ENCODE measurements around the gene MAS1L. TPM values are rescaled to one million over a fixed set of nuclear protein-coding genes. Genes with fewer than 3 reads are reported as not detected.

Gene MAS1L
- total and polyA plus RNA-seq, 4 donors, result not detected

GRCh38 chr6:29524044-29524443 is 36.3 kb upstream of the MAS1L start:
- peaks cover 0 to 15% (median 4%) of the 10 kb centered on the region in 4 donors for H3K4me1 ChIP-seq (ENCODE audit: control insufficient read depth in 4 of 4, insufficient read depth in 4 of 4, low read length in 3 of 4)
- no peak for TF ChIP-seq FOXA2 (IDR thresholded peaks at IDR 0.05)
- TF ChIP-seq HNF4A (conservative IDR thresholded peaks at IDR 0.05), result no peak
- no peak for TF ChIP-seq RAD21 (IDR thresholded peaks at IDR 0.05)
- no peak for TF ChIP-seq JUND (IDR thresholded peaks at IDR 0.05)
- TF ChIP-seq RXRA (IDR thresholded peaks at IDR 0.05), result no peak
- TF ChIP-seq EGR1 (IDR thresholded peaks at IDR 0.05; ENCODE audit: low read depth in 2 of 2), result no peak
- no peaks in the 10 kb centered on the region for H3K36me3 ChIP-seq (ENCODE audit: control insufficient read depth in 4 of 4, insufficient read depth in 3 of 4, low read depth in 1 of 4, low read length in 3 of 4)
- 41% methylated on average over 2 of the region's 2 CpGs for WGBS
- DNase-seq (ENCODE audit: low spot score), result no peak
- H3K9me3 ChIP-seq (ENCODE audit: control insufficient read depth in 4 of 4, low read length in 3 of 4), result no peaks in the 10 kb centered on the region
- H3K9ac ChIP-seq (ENCODE audit: low read depth in 1 of 2, low read length in 2 of 2), result no peak overlapping the region
- no peak overlapping the region for H3K27ac ChIP-seq (ENCODE audit: low read depth in 1 of 2, low read length in 2 of 2)
- H3K4me3 ChIP-seq (ENCODE audit: low read depth in 1 of 3, low read length in 3 of 3), result no peak overlapping the region
- H3K27me3 ChIP-seq (ENCODE audit: control insufficient read depth in 4 of 4, insufficient read depth in 4 of 4, low read length in 3 of 4), result no peaks in the 10 kb centered on the region

GRCh38 chr6:29522227-29522626 is 34.5 kb upstream of the MAS1L start:
- Histone ChIP-seq H3K27me3 (ENCODE audit: control insufficient read depth in 4 of 4, insufficient read depth in 4 of 4, low read length in 3 of 4) (no peaks in the 10 kb centered on the region), H3K9me3 (ENCODE audit: control insufficient read depth in 4 of 4, low read length in 3 of 4) (no peaks in the 10 kb centered on the region), H3K36me3 (ENCODE audit: control insufficient read depth in 4 of 4, insufficient read depth in 3 of 4, low read depth in 1 of 4, low read length in 3 of 4) (no peaks in the 10 kb centered on the region), H3K4me3 (ENCODE audit: low read depth in 1 of 3, low read length in 3 of 3) (no peak overlapping the region), H3K4me1 (ENCODE audit: control insufficient read depth in 4 of 4, insufficient read depth in 4 of 4, low read length in 3 of 4) (peaks cover 0 to 8% (median 4%) of the 10 kb centered on the region in 4 donors), H3K9ac (ENCODE audit: low read depth in 1 of 2, low read length in 2 of 2) (no peak overlapping the region), H3K27ac (ENCODE audit: low read depth in 1 of 2, low read length in 2 of 2) (no peak overlapping the region)
- no peak for DNase-seq (ENCODE audit: low spot score)
- 65% methylated on average over 2 of the region's 2 CpGs for WGBS
- TF ChIP-seq RXRA (IDR thresholded peaks at IDR 0.05) (no peak), HNF4G (IDR thresholded peaks at IDR 0.05) (no peak), RAD21 (IDR thresholded peaks at IDR 0.05) (no peak), ATF3 (IDR thresholded peaks at IDR 0.05) (no peak), FOXA2 (IDR thresholded peaks at IDR 0.05) (no peak), YY1 (IDR thresholded peaks at IDR 0.05) (no peak), EGR1 (IDR thresholded peaks at IDR 0.05; ENCODE audit: low read depth in 2 of 2) (no peak), CTCF (IDR thresholded peaks at IDR 0.05; ENCODE audit: low read depth, low read length, missing input control) (no peak), NR2F2 (IDR thresholded peaks at IDR 0.05) (no peak), FOXA1 (IDR thresholded peaks at IDR 0.05) (no peak), MAX (IDR thresholded peaks at IDR 0.05) (no peak)

GRCh38 chr6:29521006-29521680 is 33.4 kb upstream of the MAS1L start:
- TF ChIP-seq FOXA1 (IDR thresholded peaks at IDR 0.05) (no peak), HNF4A (conservative IDR thresholded peaks at IDR 0.05) (no peak), MAX (IDR thresholded peaks at IDR 0.05) (no peak), FOXA2 (IDR thresholded peaks at IDR 0.05) (no peak), RXRA (IDR thresholded peaks at IDR 0.05) (no peak), TAF1 (conservative IDR thresholded peaks at IDR 0.05) (no peak), ATF3 (IDR thresholded peaks at IDR 0.05) (no peak), CTCF (IDR thresholded peaks at IDR 0.05; ENCODE audit: low read depth, low read length, missing input control) (no peak), SP1 (IDR thresholded peaks at IDR 0.05) (no peak), JUND (IDR thresholded peaks at IDR 0.05) (no peak), NR2F2 (IDR thresholded peaks at IDR 0.05) (no peak), YY1 (IDR thresholded peaks at IDR 0.05) (no peak), RAD21 (IDR thresholded peaks at IDR 0.05) (no peak)
- no peaks in the 10 kb centered on the region for H3K27me3 ChIP-seq (ENCODE audit: control insufficient read depth in 4 of 4, insufficient read depth in 4 of 4, low read length in 3 of 4)
- H3K27ac ChIP-seq (ENCODE audit: low read depth in 1 of 2, low read length in 2 of 2), result no peak overlapping the region
- 64% methylated on average over 8 of the region's 8 CpGs for WGBS
- no peak overlapping the region for H3K9ac ChIP-seq (ENCODE audit: low read depth in 1 of 2, low read length in 2 of 2)
- H3K9me3 ChIP-seq (ENCODE audit: control insufficient read depth in 4 of 4, low read length in 3 of 4), result no peaks in the 10 kb centered on the region
- H3K4me3 ChIP-seq (ENCODE audit: low read depth in 1 of 3, low read length in 3 of 3), result no peak overlapping the region
- DNase-seq (ENCODE audit: low spot score), result no peak
- no peaks in the 10 kb centered on the region for H3K36me3 ChIP-seq (ENCODE audit: control insufficient read depth in 4 of 4, insufficient read depth in 3 of 4, low read depth in 1 of 4, low read length in 3 of 4)
- peaks cover 0 to 8% (median 4%) of the 10 kb centered on the region in 4 donors for H3K4me1 ChIP-seq (ENCODE audit: control insufficient read depth in 4 of 4, insufficient read depth in 4 of 4, low read length in 3 of 4)

Measured in liver (tissue), 9 donors.